AG04449 (cell line): ENCODE measurements around the gene C11orf65.
A peak's percentile ranks its signal among the peaks of the same experiment; 100 is the strongest.

ENCODE experiments used
- CTCF ChIA-PET: fragments of 350-600 bp; formaldehyde crosslinking; extraction: SDS; loops from one replicate; lab custom pipeline; 2021; ENCODE audit warnings: antibody characterized with exemption; lab: Yijun Ruan, JAX
- POLR2A ChIA-PET: fragments of 400-600, 350-600 bp; formaldehyde crosslinking; extraction: SDS; loops from one replicate; lab custom pipeline; 2020; ENCODE audit warnings: antibody characterized with exemption, inconsistent platforms; lab: Yijun Ruan, JAX
- DNase-seq: peaks from one replicate; pipeline ENCODE4 v3.0.0-alpha.2; 2010; ENCODE audit warnings: low read depth, low spot score
- H3K4me3 ChIP-seq: 2 replicates; pipeline ENCODE4 v1.5.1; 2011; ENCODE audit warnings: low read depth, mild to moderate bottlenecking, control low read depth, low read length
- TF ChIP-seq, protein P1 (sequence below): IDR thresholded peaks from one replicate; pipeline ENCODE4 v1.5.1; 2011; ENCODE audit warnings: mild to moderate bottlenecking, moderate library complexity, low read length, control low read depth, inconsistent platforms; ENCODE audit not compliant: insufficient read depth; ENCODE audit errors: missing control alignments

The C11orf65 gene

DNA sequence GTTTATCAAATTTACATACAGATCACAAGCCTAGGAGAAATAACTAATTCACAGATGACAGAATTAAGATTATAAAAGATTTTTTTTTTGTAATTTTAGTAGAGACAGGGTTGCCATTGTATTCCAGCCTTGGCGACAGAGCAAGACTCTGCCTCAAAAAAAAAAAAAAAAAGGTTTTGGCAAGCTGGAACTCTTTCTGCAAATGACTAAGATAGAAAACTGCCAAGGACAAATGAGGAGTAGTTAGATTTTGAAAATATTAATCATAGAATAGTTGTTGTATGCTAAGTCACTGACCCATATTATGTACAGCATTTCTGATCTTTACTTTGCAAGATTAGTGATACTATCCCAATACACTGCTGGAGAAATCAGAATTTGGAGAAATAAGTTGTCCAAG, 99.2 kb downstream of the C11orf65 start:
- H3K4me3 ChIP-seq, result no peak overlapping the region
- TF ChIP-seq, protein P1, sequence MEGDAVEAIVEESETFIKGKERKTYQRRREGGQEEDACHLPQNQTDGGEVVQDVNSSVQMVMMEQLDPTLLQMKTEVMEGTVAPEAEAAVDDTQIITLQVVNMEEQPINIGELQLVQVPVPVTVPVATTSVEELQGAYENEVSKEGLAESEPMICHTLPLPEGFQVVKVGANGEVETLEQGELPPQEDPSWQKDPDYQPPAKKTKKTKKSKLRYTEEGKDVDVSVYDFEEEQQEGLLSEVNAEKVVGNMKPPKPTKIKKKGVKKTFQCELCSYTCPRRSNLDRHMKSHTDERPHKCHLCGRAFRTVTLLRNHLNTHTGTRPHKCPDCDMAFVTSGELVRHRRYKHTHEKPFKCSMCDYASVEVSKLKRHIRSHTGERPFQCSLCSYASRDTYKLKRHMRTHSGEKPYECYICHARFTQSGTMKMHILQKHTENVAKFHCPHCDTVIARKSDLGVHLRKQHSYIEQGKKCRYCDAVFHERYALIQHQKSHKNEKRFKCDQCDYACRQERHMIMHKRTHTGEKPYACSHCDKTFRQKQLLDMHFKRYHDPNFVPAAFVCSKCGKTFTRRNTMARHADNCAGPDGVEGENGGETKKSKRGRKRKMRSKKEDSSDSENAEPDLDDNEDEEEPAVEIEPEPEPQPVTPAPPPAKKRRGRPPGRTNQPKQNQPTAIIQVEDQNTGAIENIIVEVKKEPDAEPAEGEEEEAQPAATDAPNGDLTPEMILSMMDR, result no peak
- no peak for DNase-seq
- CTCF ChIA-PET, result no interaction called here
- POLR2A ChIA-PET, result no interaction called here

DNA sequence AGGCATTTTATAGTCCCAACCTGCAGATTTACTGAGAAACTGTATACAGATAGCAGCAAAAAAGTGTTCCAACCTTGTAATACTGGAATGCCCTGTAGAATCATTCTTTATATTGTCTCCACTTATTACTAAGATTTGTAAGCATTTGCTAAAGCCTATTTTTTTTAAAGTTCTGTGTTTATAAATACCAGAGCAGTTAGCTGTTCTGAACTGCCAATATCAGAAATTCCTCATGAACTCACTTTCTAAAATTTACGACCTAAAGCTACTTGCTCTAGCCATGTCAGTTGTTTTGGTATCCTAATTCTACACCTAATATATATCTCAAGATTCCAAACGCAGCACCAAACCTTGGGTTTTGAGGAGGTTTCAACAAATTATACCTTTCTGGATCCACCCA, 103.2 kb downstream of the C11orf65 start:
- CTCF ChIA-PET, result no interaction called here
- peak; percentile 3 for DNase-seq
- TF ChIP-seq, protein P1, result no peak
- H3K4me3 ChIP-seq, result no peak overlapping the region
- POLR2A ChIA-PET, result no interaction called here

DNA sequence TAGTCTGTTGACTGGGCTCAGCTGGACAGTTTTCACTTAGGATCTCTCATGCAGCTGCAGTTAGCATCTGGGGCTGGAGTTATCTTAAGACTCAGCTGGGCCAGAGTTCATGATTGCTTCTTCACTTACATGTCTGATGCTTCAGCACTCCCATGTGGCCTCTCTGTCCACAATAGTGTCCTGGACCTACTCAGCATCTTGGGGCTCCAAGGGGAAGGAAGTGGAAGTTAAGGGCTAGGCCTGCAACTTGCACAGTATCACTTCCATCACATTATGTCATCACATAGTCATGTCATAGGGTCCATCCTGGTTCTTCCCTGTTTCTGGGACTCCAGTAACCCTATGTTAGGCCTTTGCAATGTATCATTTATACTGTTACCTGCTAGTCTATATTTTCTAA, 115.9 kb downstream of the C11orf65 start:
- DNase-seq, result no peak
- TF ChIP-seq, protein P1, result no peak
- POLR2A ChIA-PET, result no interaction called here
- H3K4me3 ChIP-seq, result no peak overlapping the region
- CTCF ChIA-PET, result no interaction called here

DNA sequence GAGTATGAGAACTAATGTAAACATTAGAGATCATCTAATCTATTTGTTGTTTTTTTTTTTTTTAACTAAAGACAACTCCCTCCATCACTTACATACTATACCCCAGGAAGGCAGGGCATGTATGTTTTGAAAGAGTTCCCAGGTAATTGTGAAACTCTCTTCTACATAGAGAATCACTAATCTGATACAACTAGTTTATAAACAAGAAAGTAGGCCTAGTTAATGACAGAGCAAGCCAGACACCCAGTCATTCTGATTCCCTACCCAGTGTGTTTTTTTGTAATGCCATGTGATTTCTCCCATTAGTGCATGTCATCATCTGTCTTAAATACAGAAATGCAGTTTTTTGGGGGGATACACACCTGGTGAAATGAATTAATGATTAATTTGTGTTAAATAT, 120.9 kb downstream of the C11orf65 start:
- no peak for DNase-seq
- H3K4me3 ChIP-seq, result no peak overlapping the region
- TF ChIP-seq, protein P1, result no peak
- ChIA-PET POLR2A (no interaction called here), CTCF (no interaction called here)

DNA sequence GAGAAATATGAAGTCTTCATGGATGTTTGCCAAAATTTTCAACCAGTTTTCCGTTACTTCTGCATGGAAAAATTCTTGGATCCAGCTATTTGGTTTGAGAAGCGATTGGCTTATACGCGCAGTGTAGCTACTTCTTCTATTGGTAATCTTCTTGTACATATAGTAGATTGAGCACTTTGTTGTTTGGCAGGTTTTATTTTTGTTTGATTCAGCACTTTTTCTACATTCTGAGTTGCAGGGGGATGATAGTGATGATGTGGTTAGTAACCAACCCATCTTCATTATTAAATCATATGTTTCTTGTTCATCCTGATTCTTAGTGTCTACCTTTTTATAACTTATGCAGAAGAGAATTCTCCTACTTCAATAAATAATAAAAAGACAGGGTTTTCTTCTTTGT, 121.6 kb downstream of the C11orf65 start:
- TF ChIP-seq, protein P1, result no peak
- ChIA-PET POLR2A (no interaction called here), CTCF (no interaction called here)
- H3K4me3 ChIP-seq, result no peak overlapping the region
- DNase-seq, result no peak

DNA sequence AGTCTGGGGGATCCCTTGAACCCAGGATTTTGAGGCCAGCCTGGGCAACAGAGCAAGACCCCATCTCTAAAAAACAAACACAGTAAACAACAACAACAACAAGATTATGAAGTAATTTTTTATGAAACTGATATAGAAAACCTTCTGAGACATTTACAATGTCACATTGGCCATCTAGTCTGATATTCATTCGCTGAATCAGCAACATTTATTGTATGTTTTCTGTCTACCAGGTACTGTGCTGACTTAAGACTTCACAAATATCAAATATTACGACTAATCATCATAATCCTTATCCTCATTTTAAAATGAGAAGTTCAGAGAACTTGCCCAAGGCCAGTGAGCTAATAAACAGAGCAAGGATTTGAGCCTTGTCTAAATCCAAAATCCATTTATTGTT, 123.6 kb downstream of the C11orf65 start:
- H3K4me3 ChIP-seq, result no peak overlapping the region
- TF ChIP-seq, protein P1, result no peak
- ChIA-PET CTCF (no interaction called here), POLR2A (no interaction called here)
- DNase-seq, result no peak
